ENCODE results near the gene SFT2D3.

DNA sequence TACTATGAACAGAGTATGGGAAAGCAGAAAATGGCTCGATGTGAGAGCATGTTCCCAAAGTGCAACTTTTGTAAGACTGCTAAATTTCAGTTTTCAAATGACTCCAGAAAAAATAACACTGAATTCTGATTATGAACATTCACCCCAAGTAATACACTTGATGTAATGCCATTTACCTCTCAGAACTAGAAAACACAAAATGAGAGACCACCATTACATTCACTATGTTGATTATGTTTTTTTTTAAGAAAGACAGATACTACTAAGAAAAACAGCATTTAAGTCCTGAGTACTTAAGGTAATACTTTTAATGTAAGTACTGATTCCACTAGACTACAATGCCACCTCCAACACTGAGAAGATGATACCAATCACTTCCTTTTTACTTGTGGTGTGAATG lies 38.5 kb downstream of the SFT2D3 start:
- TF ChIP-seq EP300 (IDR thresholded peaks at IDR 0.05; ENCODE audit: low read depth) (no peak), POLR2A (IDR thresholded peaks at IDR 0.05) (no peak)

Measured in transverse colon (tissue), 1 donor.